HCT116 (cell line): Measurements from ENCODE around the gene ASPG.

Experiments
- CBX3 ChIP-seq: IDR thresholded peaks from 2 replicates; pipeline ENCODE4 v1.6.1; 2012; ENCODE audit warnings: low read depth
- CEBPB ChIP-seq: IDR thresholded peaks from 2 replicates; pipeline ENCODE4 v1.6.1; 2012; ENCODE audit warnings: low read depth
- EZH2 ChIP-seq: fragments of 200-600 bp; sonication (generic); IDR thresholded peaks from 2 replicates; pipeline ENCODE4 v1.6.1; 2017; ENCODE audit warnings: antibody characterized with exemption, mixed run types
- EZH2phosphoT487 ChIP-seq: fragments of 200-600 bp; IDR thresholded peaks from 2 replicates; pipeline ENCODE4 v1.6.1; 2018; ENCODE audit warnings: antibody characterized with exemption, borderline replicate concordance
- POLR2A ChIP-seq: IDR thresholded peaks from 2 replicates; pipeline ENCODE4 v1.7.0; 2011; ENCODE audit warnings: borderline replicate concordance; ENCODE audit not compliant: insufficient read depth, insufficient read length; ENCODE audit errors: extremely low read depth
- RAD21 ChIP-seq: IDR thresholded peaks from 2 replicates; pipeline ENCODE4 v1.6.1; 2012; ENCODE audit warnings: low read depth, mild to moderate bottlenecking
- SRF ChIP-seq: IDR thresholded peaks from 2 replicates; pipeline ENCODE4 v1.6.1; 2012; ENCODE audit warnings: low read depth
- TCF7L2 ChIP-seq: IDR thresholded peaks from 2 replicates; pipeline ENCODE4 v1.7.0; 2011; ENCODE audit warnings: borderline replicate concordance, inconsistent platforms; ENCODE audit not compliant: insufficient read depth, insufficient read length; ENCODE audit errors: extremely low read depth
- TF ChIP-seq, protein P1 (sequence below), 3 experiments: fragments of 200-600 bp in 1 of 3; sonication (generic) in 1 of 3; IDR thresholded peaks in 2 of 3; conservative IDR thresholded peaks in 1 of 3; 2 replicates each; pipeline ENCODE4 v1.5.1; 2012 to 2017; ENCODE audit warnings: low read depth in 2 of 3, low read length in 2 of 3, antibody characterized with exemption in 1 of 3, borderline replicate concordance in 1 of 3, control low read depth in 1 of 3, mild to moderate bottlenecking in 1 of 3, mixed read lengths in 1 of 3, mixed run types in 1 of 3, moderate library complexity in 1 of 3; ENCODE audit not compliant: insufficient read depth in 1 of 3
- TF ChIP-seq, protein P2 (sequence below): IDR thresholded peaks from 2 replicates; pipeline ENCODE4 v1.6.1; 2012
- TF ChIP-seq, protein P3 (sequence below): IDR thresholded peaks from 2 replicates; pipeline ENCODE4 v1.6.1; 2012; ENCODE audit warnings: low read depth
- TF ChIP-seq, protein P4 (sequence below): IDR thresholded peaks from 2 replicates; pipeline ENCODE4 v1.6.1; 2011; ENCODE audit warnings: mild to moderate bottlenecking, low read length, moderate library complexity; ENCODE audit not compliant: insufficient replicate concordance; ENCODE audit errors: extremely low read depth

DNA sequence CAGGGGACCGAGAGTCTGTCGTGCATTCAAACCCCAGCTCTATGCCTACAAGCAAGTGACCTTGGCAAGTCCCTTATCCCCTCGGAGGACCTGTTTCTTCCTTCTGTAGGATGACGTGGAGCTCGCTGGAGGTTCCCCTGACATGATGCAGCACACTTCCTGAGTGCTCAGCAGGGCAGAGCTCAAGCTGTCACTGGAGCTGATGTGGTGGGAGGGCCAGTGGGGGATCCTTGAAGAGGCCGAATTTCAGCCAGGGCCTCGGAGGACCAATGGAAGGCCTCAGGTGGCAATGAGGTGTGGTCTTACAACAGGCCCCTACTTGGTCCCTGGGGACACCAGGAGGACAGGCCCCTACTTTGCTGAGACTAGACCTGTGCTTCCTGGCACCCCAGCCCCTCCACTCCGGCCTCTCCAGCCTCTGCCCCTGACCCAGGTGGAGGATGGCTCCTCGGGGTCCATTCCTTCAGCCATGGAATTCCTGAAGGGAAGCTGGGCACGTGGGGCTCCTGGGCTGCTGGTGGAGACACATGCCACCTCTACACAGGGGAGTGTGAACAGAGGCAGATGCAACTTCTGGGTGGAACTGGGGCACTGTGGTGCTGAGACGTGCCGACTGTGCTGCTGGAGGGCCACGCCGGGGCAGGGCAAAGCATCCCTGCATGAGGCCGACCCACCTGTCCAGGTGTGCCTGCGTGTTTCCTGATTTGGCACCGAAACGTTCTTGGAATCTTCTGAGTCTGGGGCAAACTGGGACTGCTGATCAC lies 34.2 kb downstream of the ASPG start:
- no peak for TF ChIP-seq CBX3
- TF ChIP-seq, protein P1, sequence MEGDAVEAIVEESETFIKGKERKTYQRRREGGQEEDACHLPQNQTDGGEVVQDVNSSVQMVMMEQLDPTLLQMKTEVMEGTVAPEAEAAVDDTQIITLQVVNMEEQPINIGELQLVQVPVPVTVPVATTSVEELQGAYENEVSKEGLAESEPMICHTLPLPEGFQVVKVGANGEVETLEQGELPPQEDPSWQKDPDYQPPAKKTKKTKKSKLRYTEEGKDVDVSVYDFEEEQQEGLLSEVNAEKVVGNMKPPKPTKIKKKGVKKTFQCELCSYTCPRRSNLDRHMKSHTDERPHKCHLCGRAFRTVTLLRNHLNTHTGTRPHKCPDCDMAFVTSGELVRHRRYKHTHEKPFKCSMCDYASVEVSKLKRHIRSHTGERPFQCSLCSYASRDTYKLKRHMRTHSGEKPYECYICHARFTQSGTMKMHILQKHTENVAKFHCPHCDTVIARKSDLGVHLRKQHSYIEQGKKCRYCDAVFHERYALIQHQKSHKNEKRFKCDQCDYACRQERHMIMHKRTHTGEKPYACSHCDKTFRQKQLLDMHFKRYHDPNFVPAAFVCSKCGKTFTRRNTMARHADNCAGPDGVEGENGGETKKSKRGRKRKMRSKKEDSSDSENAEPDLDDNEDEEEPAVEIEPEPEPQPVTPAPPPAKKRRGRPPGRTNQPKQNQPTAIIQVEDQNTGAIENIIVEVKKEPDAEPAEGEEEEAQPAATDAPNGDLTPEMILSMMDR (IDR thresholded peaks at IDR 0.05 in 2 of 3, conservative IDR thresholded peaks at IDR 0.05 in 1 of 3; ENCODE audit: borderline replicate concordance in 1 of 3, insufficient read depth in 1 of 3, low read depth in 2 of 3, low read length in 2 of 3): no peak
- TF ChIP-seq POLR2A: no peak
- no peak for TF ChIP-seq EZH2
- TF ChIP-seq, protein P2, sequence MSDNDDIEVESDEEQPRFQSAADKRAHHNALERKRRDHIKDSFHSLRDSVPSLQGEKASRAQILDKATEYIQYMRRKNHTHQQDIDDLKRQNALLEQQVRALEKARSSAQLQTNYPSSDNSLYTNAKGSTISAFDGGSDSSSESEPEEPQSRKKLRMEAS: no peak
- no peak for TF ChIP-seq RAD21
- TF ChIP-seq, protein P3, sequence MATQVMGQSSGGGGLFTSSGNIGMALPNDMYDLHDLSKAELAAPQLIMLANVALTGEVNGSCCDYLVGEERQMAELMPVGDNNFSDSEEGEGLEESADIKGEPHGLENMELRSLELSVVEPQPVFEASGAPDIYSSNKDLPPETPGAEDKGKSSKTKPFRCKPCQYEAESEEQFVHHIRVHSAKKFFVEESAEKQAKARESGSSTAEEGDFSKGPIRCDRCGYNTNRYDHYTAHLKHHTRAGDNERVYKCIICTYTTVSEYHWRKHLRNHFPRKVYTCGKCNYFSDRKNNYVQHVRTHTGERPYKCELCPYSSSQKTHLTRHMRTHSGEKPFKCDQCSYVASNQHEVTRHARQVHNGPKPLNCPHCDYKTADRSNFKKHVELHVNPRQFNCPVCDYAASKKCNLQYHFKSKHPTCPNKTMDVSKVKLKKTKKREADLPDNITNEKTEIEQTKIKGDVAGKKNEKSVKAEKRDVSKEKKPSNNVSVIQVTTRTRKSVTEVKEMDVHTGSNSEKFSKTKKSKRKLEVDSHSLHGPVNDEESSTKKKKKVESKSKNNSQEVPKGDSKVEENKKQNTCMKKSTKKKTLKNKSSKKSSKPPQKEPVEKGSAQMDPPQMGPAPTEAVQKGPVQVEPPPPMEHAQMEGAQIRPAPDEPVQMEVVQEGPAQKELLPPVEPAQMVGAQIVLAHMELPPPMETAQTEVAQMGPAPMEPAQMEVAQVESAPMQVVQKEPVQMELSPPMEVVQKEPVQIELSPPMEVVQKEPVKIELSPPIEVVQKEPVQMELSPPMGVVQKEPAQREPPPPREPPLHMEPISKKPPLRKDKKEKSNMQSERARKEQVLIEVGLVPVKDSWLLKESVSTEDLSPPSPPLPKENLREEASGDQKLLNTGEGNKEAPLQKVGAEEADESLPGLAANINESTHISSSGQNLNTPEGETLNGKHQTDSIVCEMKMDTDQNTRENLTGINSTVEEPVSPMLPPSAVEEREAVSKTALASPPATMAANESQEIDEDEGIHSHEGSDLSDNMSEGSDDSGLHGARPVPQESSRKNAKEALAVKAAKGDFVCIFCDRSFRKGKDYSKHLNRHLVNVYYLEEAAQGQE: no peak
- no peak for TF ChIP-seq CEBPB
- no peak for TF ChIP-seq TCF7L2
- no peak for TF ChIP-seq SRF
- TF ChIP-seq, protein P4, sequence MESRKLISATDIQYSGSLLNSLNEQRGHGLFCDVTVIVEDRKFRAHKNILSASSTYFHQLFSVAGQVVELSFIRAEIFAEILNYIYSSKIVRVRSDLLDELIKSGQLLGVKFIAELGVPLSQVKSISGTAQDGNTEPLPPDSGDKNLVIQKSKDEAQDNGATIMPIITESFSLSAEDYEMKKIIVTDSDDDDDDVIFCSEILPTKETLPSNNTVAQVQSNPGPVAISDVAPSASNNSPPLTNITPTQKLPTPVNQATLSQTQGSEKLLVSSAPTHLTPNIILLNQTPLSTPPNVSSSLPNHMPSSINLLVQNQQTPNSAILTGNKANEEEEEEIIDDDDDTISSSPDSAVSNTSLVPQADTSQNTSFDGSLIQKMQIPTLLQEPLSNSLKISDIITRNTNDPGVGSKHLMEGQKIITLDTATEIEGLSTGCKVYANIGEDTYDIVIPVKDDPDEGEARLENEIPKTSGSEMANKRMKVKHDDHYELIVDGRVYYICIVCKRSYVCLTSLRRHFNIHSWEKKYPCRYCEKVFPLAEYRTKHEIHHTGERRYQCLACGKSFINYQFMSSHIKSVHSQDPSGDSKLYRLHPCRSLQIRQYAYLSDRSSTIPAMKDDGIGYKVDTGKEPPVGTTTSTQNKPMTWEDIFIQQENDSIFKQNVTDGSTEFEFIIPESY: no peak
- no peak for TF ChIP-seq EZH2phosphoT487
